Peyer's patch (tissue), 4 donors: ENCODE data around the gene DRD2. TPM values are rescaled to one million over a fixed set of nuclear protein-coding genes. Genes with fewer than 3 reads are reported as not detected.
A peak's percentile ranks its signal among the peaks of the same experiment; 100 is the strongest.
"Not testable (repeated sequence)": the region's sequence is repeated elsewhere in the genome, so short reads cannot be mapped to it uniquely, and the experiment has no call there.

Experiments
- DNase-seq, 3 donors: peaks; one replicate each; pipeline ENCODE4 v3.0.0-alpha.2; 2017 to 2019
- H3K27ac ChIP-seq, 4 donors: fragments of 200-600 bp; sonication (generic); one replicate each; pipeline ENCODE4 v1.5.1; 2016 to 2019
- H3K27me3 ChIP-seq, 2 donors: fragments of 200-600 bp; sonication (generic); one replicate each; pipeline ENCODE4 v1.5.1; 2019
- H3K36me3 ChIP-seq, 3 donors: fragments of 200-600 bp; sonication (generic); one replicate each; pipeline ENCODE4 v1.5.1; 2016 to 2019
- H3K4me1 ChIP-seq, 4 donors: fragments of 200-600 bp; sonication (generic); one replicate each; pipeline ENCODE4 v1.5.1; 2016 to 2019
- H3K4me3 ChIP-seq, 4 donors: fragments of 200-600 bp; sonication (generic); 1 replicate in 3 of 4; 2 replicates in 1 of 4; pipeline ENCODE4 v1.5.1; 2016 to 2019; ENCODE audit warnings: mild to moderate bottlenecking in 1 of 4
- H3K9me3 ChIP-seq, 4 donors: fragments of 200-600 bp; sonication (generic); one replicate each; pipeline ENCODE4 v1.5.1; 2016 to 2019; ENCODE audit warnings: mild to moderate bottlenecking in 1 of 4
- CTCF ChIP-seq, 6 experiments: fragments of 450-650 bp in 4 of 6; fragments of 200-600 bp in 2 of 6; sonication (generic) in 1 of 6; IDR thresholded peaks; one replicate each; pipeline ENCODE4 v1.5.1; 2017 to 2019; ENCODE audit warnings: antibody characterized with exemption in 6 of 6, mild to moderate bottlenecking in 3 of 6, moderate library complexity in 1 of 6
- POLR2A ChIP-seq, 2 donors: fragments of 450-650 bp; IDR thresholded peaks; one replicate each; pipeline ENCODE4 v1.5.1; 2017; ENCODE audit warnings: antibody characterized with exemption in 2 of 2, mild to moderate bottlenecking in 2 of 2, moderate library complexity in 2 of 2
- total RNA-seq, 4 donors: library from RNA; depleted of rRNA; stranded (reverse); fragments of >200 nt; gene quantifications; one replicate each; pipeline ENCODE4 v1.1.0, GENCODE V29; 2016

DRD2 gene
- not detected for total RNA-seq

GRCh38 chr11:113475160-113475761 lies at the start of gene DRD2:
TSS of gene DRD2 (minus strand) at chr11:113475398. CDS start at chr11:113424651, 50,747 bp downstream.
- no peak for DNase-seq
- TF ChIP-seq CTCF (IDR thresholded peaks at IDR 0.05) (no peak), POLR2A (IDR thresholded peaks at IDR 0.05) (no peak)
- H3K36me3 ChIP-seq = no peaks in the 10 kb centered on the region
- peaks cover 0 to 13% of the 10 kb centered on the region in 2 donors for H3K27me3 ChIP-seq
- peak within 1 kb of the TSS in 1 of 4 donors; percentile 25 for H3K4me3 ChIP-seq
- peaks cover 0 to 7% (median 0%) of the 10 kb centered on the region in 4 donors for H3K4me1 ChIP-seq
- H3K27ac ChIP-seq = no peak within 1 kb of the TSS
- H3K9me3 ChIP-seq = no peaks in the 10 kb centered on the region

- not testable (repeated sequence) for H3K9me3 ChIP-seq, DNase-seq, H3K36me3 ChIP-seq, H3K4me1 ChIP-seq, H3K27ac ChIP-seq, H3K4me3 ChIP-seq, H3K27me3 ChIP-seq
Measured at GRCh38 chr11:113523906-113524305, 48.7 kb upstream of the DRD2 start.

- no peak for TF ChIP-seq CTCF (IDR thresholded peaks at IDR 0.05)
- TF ChIP-seq POLR2A (IDR thresholded peaks at IDR 0.05) = no peak
- DNase-seq = no peak
- Histone ChIP-seq H3K36me3 (no peaks in the 10 kb centered on the region), H3K4me3 (no peak overlapping the region), H3K27me3 (no peaks in the 10 kb centered on the region), H3K4me1 (no peaks in the 10 kb centered on the region), H3K9me3 (no peaks in the 10 kb centered on the region), H3K27ac (no peak overlapping the region)
Measured at GRCh38 chr11:113521737-113522517, 46.7 kb upstream of the DRD2 start.

- H3K36me3 ChIP-seq = no peaks in the 10 kb centered on the region
- TF ChIP-seq POLR2A (IDR thresholded peaks at IDR 0.05) = no peak
- TF ChIP-seq CTCF (IDR thresholded peaks at IDR 0.05) = no peak
- no peaks in the 10 kb centered on the region for H3K27me3 ChIP-seq
- H3K9me3 ChIP-seq = no peaks in the 10 kb centered on the region
- H3K4me1 ChIP-seq = no peaks in the 10 kb centered on the region
- H3K4me3 ChIP-seq = no peak overlapping the region
- no peak for DNase-seq
- no peak overlapping the region for H3K27ac ChIP-seq
Measured at GRCh38 chr11:113519989-113520613, 44.9 kb upstream of the DRD2 start.

GRCh38 chr11:113518716-113519495 lies 43.7 kb upstream of the DRD2 start:
- Histone ChIP-seq H3K4me1 (no peaks in the 10 kb centered on the region), H3K36me3 (no peaks in the 10 kb centered on the region), H3K27me3 (no peaks in the 10 kb centered on the region), H3K27ac (no peak overlapping the region), H3K9me3 (no peaks in the 10 kb centered on the region), H3K4me3 (no peak overlapping the region)
- no peak for DNase-seq
- no peak for TF ChIP-seq CTCF (IDR thresholded peaks at IDR 0.05)
- TF ChIP-seq POLR2A (IDR thresholded peaks at IDR 0.05) = no peak
